ENCODE data around the gene TNPO1.

Gene TNPO1

DNA sequence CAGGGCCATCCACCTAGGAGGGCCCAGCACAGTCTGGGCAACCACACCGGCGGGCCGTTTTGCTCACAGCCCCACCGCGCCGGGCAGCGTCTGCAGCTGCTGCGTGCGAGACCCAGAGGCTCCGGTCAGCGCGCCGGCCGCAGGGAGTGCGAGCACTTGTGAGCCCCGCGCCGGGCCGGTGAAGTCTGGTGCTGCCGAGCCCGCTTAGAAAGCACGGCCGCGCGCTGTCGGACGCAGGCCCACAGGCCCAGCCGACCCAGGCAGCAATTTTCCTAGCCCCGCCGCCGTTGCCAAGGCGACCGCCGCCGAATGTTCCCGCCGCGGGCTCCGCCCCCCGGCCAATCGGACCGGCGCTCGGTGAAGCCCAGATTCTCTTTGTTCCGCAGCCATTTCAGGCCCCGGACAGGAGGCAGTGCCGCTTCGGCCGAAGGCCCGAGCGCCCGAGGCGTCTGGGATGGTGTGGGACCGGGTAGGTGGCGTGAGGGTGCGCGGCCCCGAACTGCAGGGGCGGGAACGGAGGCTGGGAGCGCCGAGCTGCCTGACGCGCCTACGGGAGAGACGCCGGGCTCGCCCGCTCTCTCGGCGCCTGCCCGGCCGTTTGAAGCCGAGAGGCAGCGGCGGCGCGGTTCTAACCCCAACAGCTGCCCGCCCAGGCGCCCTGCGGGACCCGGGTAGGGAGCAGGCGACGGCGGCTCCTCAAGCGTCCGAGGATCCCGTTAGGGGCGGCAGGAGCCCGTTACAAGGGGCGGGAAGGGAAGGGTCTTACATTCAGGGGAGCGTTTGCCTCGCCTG, at the start of gene TNPO1:
Gene TNPO1 (plus strand): TSS at position 378 of the 792 bp plus-strand sequence. CDS start 77 bp downstream, at position 455.
- Histone ChIP-seq H3K27me3 (ENCODE audit: control insufficient read depth, insufficient read depth, low read length) (no peaks in the 10 kb centered on the region), H3K4me3 (ENCODE audit: low read depth, low read length) (peak within 1 kb of the TSS; percentile 94), H3K4me1 (ENCODE audit: control insufficient read depth, insufficient read depth, low read length) (peaks cover 32% of the 10 kb centered on the region), H3K36me3 (ENCODE audit: control insufficient read depth, insufficient read depth, low read length) (no peaks in the 10 kb centered on the region), H3K9ac (ENCODE audit: low read depth, low read length) (peak within 1 kb of the TSS; percentile 88), H3K9me3 (ENCODE audit: control insufficient read depth, insufficient read depth, low read length) (no peaks in the 10 kb centered on the region), H3K27ac (ENCODE audit: low read depth, low read length) (peak within 1 kb of the TSS; percentile 97)

GRCh38 chr5:72767289-72768010, 49.0 kb upstream of the TNPO1 start:
- Histone ChIP-seq H3K36me3 (ENCODE audit: control insufficient read depth, insufficient read depth, low read length) (no peaks in the 10 kb centered on the region), H3K27me3 (ENCODE audit: control insufficient read depth, insufficient read depth, low read length) (no peaks in the 10 kb centered on the region), H3K27ac (ENCODE audit: low read depth, low read length) (no peak overlapping the region), H3K4me1 (ENCODE audit: control insufficient read depth, insufficient read depth, low read length) (no peaks in the 10 kb centered on the region), H3K9ac (ENCODE audit: low read depth, low read length) (no peak overlapping the region), H3K4me3 (ENCODE audit: low read depth, low read length) (no peak overlapping the region), H3K9me3 (ENCODE audit: control insufficient read depth, insufficient read depth, low read length) (no peaks in the 10 kb centered on the region)

GRCh38 chr5:72770266-72770665, 46.2 kb upstream of the TNPO1 start:
- Histone ChIP-seq H3K36me3 (ENCODE audit: control insufficient read depth, insufficient read depth, low read length) (no peaks in the 10 kb centered on the region), H3K4me3 (ENCODE audit: low read depth, low read length) (no peak overlapping the region), H3K27ac (ENCODE audit: low read depth, low read length) (no peak overlapping the region), H3K9ac (ENCODE audit: low read depth, low read length) (no peak overlapping the region), H3K4me1 (ENCODE audit: control insufficient read depth, insufficient read depth, low read length) (no peaks in the 10 kb centered on the region), H3K9me3 (ENCODE audit: control insufficient read depth, insufficient read depth, low read length) (no peaks in the 10 kb centered on the region), H3K27me3 (ENCODE audit: control insufficient read depth, insufficient read depth, low read length) (no peaks in the 10 kb centered on the region)

GRCh38 chr5:72776684-72777083, 39.8 kb upstream of the TNPO1 start:
- no peaks in the 10 kb centered on the region for H3K36me3 ChIP-seq (ENCODE audit: control insufficient read depth, insufficient read depth, low read length)
- no peak overlapping the region for H3K9ac ChIP-seq (ENCODE audit: low read depth, low read length)
- H3K4me1 ChIP-seq (ENCODE audit: control insufficient read depth, insufficient read depth, low read length), result peaks cover 4% of the 10 kb centered on the region; the same call in 1 of the 2 replicates
- H3K4me3 ChIP-seq (ENCODE audit: low read depth, low read length), result no peak overlapping the region
- no peak overlapping the region for H3K27ac ChIP-seq (ENCODE audit: low read depth, low read length)
- no peaks in the 10 kb centered on the region for H3K9me3 ChIP-seq (ENCODE audit: control insufficient read depth, insufficient read depth, low read length)
- H3K27me3 ChIP-seq (ENCODE audit: control insufficient read depth, insufficient read depth, low read length), result no peaks in the 10 kb centered on the region

- Histone ChIP-seq H3K36me3 (ENCODE audit: control insufficient read depth, insufficient read depth, low read length) (no peaks in the 10 kb centered on the region), H3K27ac (ENCODE audit: low read depth, low read length) (no peak overlapping the region), H3K4me3 (ENCODE audit: low read depth, low read length) (no peak overlapping the region), H3K9ac (ENCODE audit: low read depth, low read length) (no peak overlapping the region), H3K9me3 (ENCODE audit: control insufficient read depth, insufficient read depth, low read length) (no peaks in the 10 kb centered on the region), H3K27me3 (ENCODE audit: control insufficient read depth, insufficient read depth, low read length) (no peaks in the 10 kb centered on the region), H3K4me1 (ENCODE audit: control insufficient read depth, insufficient read depth, low read length) (peaks cover 4% of the 10 kb centered on the region; the same call in 1 of the 2 replicates)
Observed at GRCh38 chr5:72779520-72779919, 36.9 kb upstream of the TNPO1 start.

DNA sequence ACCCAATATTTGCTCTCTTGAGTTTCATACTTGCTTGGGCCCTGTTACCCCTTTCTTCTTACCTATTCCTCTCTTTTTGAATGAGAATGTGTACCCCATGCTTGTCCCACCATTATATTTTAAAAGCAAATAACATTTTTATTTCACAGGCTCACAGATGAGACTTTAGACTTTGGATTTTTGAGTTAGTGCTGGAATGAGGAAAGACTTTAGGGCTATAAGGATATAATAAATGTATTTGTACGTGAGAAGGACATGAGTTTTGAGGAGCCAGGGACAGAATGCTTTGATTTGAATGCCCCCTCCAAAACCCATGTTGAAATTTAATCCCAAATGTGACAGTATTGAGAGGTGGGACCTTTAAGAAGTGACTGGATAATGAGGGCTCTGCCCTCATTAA, 33.1 kb upstream of the TNPO1 start:
- Histone ChIP-seq H3K27ac (ENCODE audit: low read depth, low read length) (no peak overlapping the region), H3K9ac (ENCODE audit: low read depth, low read length) (no peak overlapping the region), H3K9me3 (ENCODE audit: control insufficient read depth, insufficient read depth, low read length) (no peaks in the 10 kb centered on the region), H3K27me3 (ENCODE audit: control insufficient read depth, insufficient read depth, low read length) (no peaks in the 10 kb centered on the region), H3K4me3 (ENCODE audit: low read depth, low read length) (no peak overlapping the region), H3K4me1 (ENCODE audit: control insufficient read depth, insufficient read depth, low read length) (no peaks in the 10 kb centered on the region), H3K36me3 (ENCODE audit: control insufficient read depth, insufficient read depth, low read length) (no peaks in the 10 kb centered on the region)

- no peak overlapping the region for H3K4me3 ChIP-seq (ENCODE audit: low read depth, low read length)
- no peaks in the 10 kb centered on the region for H3K36me3 ChIP-seq (ENCODE audit: control insufficient read depth, insufficient read depth, low read length)
- H3K27me3 ChIP-seq (ENCODE audit: control insufficient read depth, insufficient read depth, low read length), result no peaks in the 10 kb centered on the region
- no peaks in the 10 kb centered on the region for H3K9me3 ChIP-seq (ENCODE audit: control insufficient read depth, insufficient read depth, low read length)
- no peak overlapping the region for H3K27ac ChIP-seq (ENCODE audit: low read depth, low read length)
- H3K4me1 ChIP-seq (ENCODE audit: control insufficient read depth, insufficient read depth, low read length), result no peaks in the 10 kb centered on the region
- no peak overlapping the region for H3K9ac ChIP-seq (ENCODE audit: low read depth, low read length)
Observed at GRCh38 chr5:72784129-72784528, 32.3 kb upstream of the TNPO1 start.

- no peak overlapping the region for H3K9ac ChIP-seq (ENCODE audit: low read depth, low read length)
- H3K4me1 ChIP-seq (ENCODE audit: control insufficient read depth, insufficient read depth, low read length), result no peaks in the 10 kb centered on the region
- no peaks in the 10 kb centered on the region for H3K36me3 ChIP-seq (ENCODE audit: control insufficient read depth, insufficient read depth, low read length)
- H3K27me3 ChIP-seq (ENCODE audit: control insufficient read depth, insufficient read depth, low read length), result no peaks in the 10 kb centered on the region
- H3K9me3 ChIP-seq (ENCODE audit: control insufficient read depth, insufficient read depth, low read length), result no peaks in the 10 kb centered on the region
- no peak overlapping the region for H3K27ac ChIP-seq (ENCODE audit: low read depth, low read length)
- H3K4me3 ChIP-seq (ENCODE audit: low read depth, low read length), result no peak overlapping the region
Observed at GRCh38 chr5:72785801-72786200, 30.7 kb upstream of the TNPO1 start.

GRCh38 chr5:72786676-72787075, 29.8 kb upstream of the TNPO1 start:
- H3K9ac ChIP-seq (ENCODE audit: low read depth, low read length), result no peak overlapping the region

DNA sequence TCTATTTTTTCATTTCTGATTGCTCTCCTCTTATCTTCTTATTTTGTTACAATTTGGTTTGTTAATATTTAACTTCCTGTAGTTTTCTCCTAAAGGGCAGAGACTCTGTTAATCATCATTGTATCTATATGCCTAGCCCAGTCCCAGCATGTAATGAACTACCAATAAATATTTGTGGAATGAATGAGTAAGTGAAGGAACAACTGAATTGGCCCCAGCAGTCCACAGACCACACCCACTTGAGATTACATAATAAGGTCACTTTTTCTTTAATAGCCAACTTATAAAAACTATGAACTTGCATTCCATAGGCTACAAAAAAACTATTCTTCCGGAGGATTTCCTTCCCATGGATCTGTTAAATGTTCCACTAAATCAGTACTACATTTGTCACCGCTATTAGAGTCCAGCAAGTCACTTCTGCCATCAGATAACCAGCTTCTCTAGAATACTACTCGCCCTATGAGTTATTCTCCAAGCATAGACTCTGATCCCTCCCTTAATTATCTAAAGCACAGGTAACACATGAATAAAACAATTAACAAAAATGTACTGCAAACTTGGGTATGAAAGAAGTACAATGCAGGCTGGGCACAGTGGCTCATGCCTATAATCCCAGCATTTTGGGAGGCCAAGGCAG, 27.5 kb upstream of the TNPO1 start:
- H3K9ac ChIP-seq (ENCODE audit: low read depth, low read length), result no peak overlapping the region
- peaks cover 7% of the 10 kb centered on the region for H3K4me1 ChIP-seq (ENCODE audit: control insufficient read depth, insufficient read depth, low read length)
- no peaks in the 10 kb centered on the region for H3K9me3 ChIP-seq (ENCODE audit: control insufficient read depth, insufficient read depth, low read length)
- H3K4me3 ChIP-seq (ENCODE audit: low read depth, low read length), result no peak overlapping the region
- H3K27ac ChIP-seq (ENCODE audit: low read depth, low read length), result no peak overlapping the region
- H3K36me3 ChIP-seq (ENCODE audit: control insufficient read depth, insufficient read depth, low read length), result no peaks in the 10 kb centered on the region
- H3K27me3 ChIP-seq (ENCODE audit: control insufficient read depth, insufficient read depth, low read length), result no peaks in the 10 kb centered on the region

More at GRCh38 chr5:72786676-72787075, 29.8 kb upstream of the TNPO1 start:
- Histone ChIP-seq H3K4me1 (ENCODE audit: control insufficient read depth, insufficient read depth, low read length) (no peaks in the 10 kb centered on the region), H3K27ac (ENCODE audit: low read depth, low read length) (no peak overlapping the region), H3K36me3 (ENCODE audit: control insufficient read depth, insufficient read depth, low read length) (no peaks in the 10 kb centered on the region), H3K9me3 (ENCODE audit: control insufficient read depth, insufficient read depth, low read length) (no peaks in the 10 kb centered on the region), H3K27me3 (ENCODE audit: control insufficient read depth, insufficient read depth, low read length) (no peaks in the 10 kb centered on the region), H3K4me3 (ENCODE audit: low read depth, low read length) (no peak overlapping the region)

GRCh38 chr5:72790186-72790585, 26.3 kb upstream of the TNPO1 start:
- Histone ChIP-seq H3K9me3 (ENCODE audit: control insufficient read depth, insufficient read depth, low read length) (no peaks in the 10 kb centered on the region), H3K9ac (ENCODE audit: low read depth, low read length) (no peak overlapping the region), H3K4me3 (ENCODE audit: low read depth, low read length) (no peak overlapping the region), H3K36me3 (ENCODE audit: control insufficient read depth, insufficient read depth, low read length) (no peaks in the 10 kb centered on the region), H3K4me1 (ENCODE audit: control insufficient read depth, insufficient read depth, low read length) (peaks cover 7% of the 10 kb centered on the region), H3K27me3 (ENCODE audit: control insufficient read depth, insufficient read depth, low read length) (no peaks in the 10 kb centered on the region), H3K27ac (ENCODE audit: low read depth, low read length) (no peak overlapping the region)

Measured in HUES48 (cell line).